ENCODE data around the gene FDX2. TPM values are rescaled to one million over a fixed set of nuclear protein-coding genes. Genes with fewer than 3 reads are reported as not detected.
A peak's percentile ranks its signal among the peaks of the same experiment; 100 is the strongest.

Gene FDX2
- total RNA-seq, 4 donors from 2014 or later = 22.8 to 44.8 (median 33.3) TPM

DNA sequence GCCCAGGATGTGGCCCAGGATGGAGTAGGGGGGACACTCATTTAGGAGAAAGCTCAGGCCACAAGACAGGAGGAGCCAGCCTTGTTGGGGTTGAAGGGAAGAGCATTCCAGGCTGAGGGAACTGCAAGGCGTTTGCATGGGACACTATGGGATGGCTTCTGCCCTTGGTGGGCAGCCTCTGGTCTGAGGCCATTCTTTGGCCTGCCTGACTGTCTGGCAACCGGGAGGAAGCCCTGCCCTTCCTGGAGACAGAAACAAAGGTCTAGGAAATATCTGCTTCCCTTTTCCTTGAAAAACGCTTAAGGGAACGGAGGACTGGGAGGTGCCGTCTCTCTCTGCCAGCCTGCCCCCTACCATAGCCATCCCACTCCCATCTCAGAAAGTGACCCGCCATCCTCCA is 47.7 kb downstream of the FDX2 start:
- DNase-seq = no peak
- Histone ChIP-seq H3K27me3 (no peaks in the 10 kb centered on the region), H3K4me3 (replicated peaks in 1 of 3) (no peak overlapping the region), H3K4me1 (peaks cover 10 to 21% of the 10 kb centered on the region in 2 donors), H3K27ac (peak overlapping the region; percentile 6 to 48 (median 29)), H3K9me3 (no peaks in the 10 kb centered on the region), H3K36me3 (no peaks in the 10 kb centered on the region)
- 69 to 75% methylated on average over 6 of the region's 6 CpGs for WGBS, 2 donors
- intact Hi-C loops (cut with DNase I) = loop anchor here (2.0 kb wide), 1 partner anchor 121 kb away; no protein-coding TSS in a partner anchor
- TF ChIP-seq, protein P1, sequence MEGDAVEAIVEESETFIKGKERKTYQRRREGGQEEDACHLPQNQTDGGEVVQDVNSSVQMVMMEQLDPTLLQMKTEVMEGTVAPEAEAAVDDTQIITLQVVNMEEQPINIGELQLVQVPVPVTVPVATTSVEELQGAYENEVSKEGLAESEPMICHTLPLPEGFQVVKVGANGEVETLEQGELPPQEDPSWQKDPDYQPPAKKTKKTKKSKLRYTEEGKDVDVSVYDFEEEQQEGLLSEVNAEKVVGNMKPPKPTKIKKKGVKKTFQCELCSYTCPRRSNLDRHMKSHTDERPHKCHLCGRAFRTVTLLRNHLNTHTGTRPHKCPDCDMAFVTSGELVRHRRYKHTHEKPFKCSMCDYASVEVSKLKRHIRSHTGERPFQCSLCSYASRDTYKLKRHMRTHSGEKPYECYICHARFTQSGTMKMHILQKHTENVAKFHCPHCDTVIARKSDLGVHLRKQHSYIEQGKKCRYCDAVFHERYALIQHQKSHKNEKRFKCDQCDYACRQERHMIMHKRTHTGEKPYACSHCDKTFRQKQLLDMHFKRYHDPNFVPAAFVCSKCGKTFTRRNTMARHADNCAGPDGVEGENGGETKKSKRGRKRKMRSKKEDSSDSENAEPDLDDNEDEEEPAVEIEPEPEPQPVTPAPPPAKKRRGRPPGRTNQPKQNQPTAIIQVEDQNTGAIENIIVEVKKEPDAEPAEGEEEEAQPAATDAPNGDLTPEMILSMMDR (IDR thresholded peaks at IDR 0.05) = no peak
- TF ChIP-seq POLR2A (IDR thresholded peaks at IDR 0.05) = no peak

DNA sequence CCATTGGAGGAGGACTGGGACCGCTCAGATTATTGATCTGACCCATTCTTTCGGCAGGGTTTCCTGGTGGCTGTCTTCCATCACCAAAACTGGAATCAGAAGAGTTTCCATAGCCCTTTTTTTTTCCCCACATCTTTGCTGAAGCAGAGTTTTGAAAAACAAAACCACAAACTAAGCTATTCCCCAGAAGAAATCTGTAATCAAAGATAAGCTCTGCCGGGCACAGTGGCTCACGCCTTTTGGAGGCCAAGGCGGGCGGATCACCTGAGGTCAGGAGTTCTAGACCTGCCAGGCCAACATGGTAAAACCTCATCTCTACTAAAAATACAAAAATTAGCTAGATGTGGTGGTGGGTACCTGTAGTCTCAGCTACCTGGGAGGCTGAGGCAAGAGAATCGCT is 49.1 kb downstream of the FDX2 start:
- 95 to 96% methylated on average over 7 of the region's 7 CpGs for WGBS, 2 donors
- TF ChIP-seq, protein P1 (IDR thresholded peaks at IDR 0.05) = no peak
- TF ChIP-seq POLR2A (IDR thresholded peaks at IDR 0.05) = no peak
- no peaks in the 10 kb centered on the region for H3K9me3 ChIP-seq
- intact Hi-C loops (cut with DNase I) = no loop called here
- H3K4me3 ChIP-seq (replicated peaks in 1 of 3) = no peak overlapping the region
- H3K27me3 ChIP-seq = no peaks in the 10 kb centered on the region
- DNase-seq = no peak
- H3K4me1 ChIP-seq = peaks cover 10 to 21% of the 10 kb centered on the region in 2 donors
- no peaks in the 10 kb centered on the region for H3K36me3 ChIP-seq
- no peak overlapping the region for H3K27ac ChIP-seq

DNA sequence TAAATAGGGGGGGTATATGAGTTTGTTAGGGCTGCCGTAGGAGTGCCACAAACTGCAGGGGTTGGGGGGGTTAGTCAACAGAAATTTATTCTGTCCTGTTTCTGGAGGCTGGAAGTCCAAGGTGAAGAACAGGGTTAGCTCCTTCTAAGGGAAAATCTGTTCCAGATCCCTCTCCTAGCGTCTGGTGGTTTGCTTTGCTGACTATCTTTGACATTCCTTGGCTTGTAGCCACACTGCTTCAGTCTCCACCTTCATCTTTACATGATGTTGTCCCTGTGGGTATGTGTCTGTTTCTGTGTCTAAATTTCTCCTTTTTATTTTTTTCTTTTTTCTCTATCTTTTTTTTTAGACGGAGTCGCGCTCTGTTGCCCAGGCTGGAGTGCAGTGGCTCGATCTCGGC is 53.0 kb downstream of the FDX2 start:
- TF ChIP-seq, protein P1 (IDR thresholded peaks at IDR 0.05) = no peak
- no peak for TF ChIP-seq POLR2A (IDR thresholded peaks at IDR 0.05)
- WGBS, 2 donors = 65 to 72% methylated on average over 7 of the region's 7 CpGs
- intact Hi-C loops (cut with DNase I) = no loop called here
- no peak overlapping the region for H3K27ac ChIP-seq
- H3K36me3 ChIP-seq = peaks cover 9 to 10% of the 10 kb centered on the region in 2 donors
- no peak for DNase-seq
- H3K4me3 ChIP-seq (replicated peaks in 1 of 3) = no peak overlapping the region
- peaks cover 15 to 23% of the 10 kb centered on the region in 2 donors for H3K4me1 ChIP-seq
- no peaks in the 10 kb centered on the region for H3K9me3 ChIP-seq
- H3K27me3 ChIP-seq = no peaks in the 10 kb centered on the region

DNA sequence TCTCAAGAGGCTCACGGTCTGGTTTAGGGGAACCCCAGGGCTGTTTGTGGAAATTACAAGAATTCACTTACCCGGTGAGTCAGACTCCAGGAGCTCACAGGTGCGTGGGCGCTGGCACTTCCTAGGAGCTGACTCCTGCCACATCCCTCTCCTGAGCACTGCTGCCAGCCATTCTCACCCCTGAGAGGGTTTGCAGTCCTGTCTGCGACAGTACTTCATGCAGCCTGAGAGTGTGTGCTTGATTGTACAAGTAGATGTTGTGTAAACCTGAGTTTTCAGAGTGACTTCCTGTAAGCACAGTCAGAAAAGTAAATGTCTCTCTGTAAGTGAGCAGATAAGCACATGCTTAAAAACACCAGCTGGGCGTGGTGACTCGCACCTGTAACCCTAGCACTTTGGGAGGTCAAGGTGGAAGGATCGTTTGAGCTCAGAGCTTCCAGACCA is 55.7 kb downstream of the FDX2 start:
- DNase-seq = peak; percentile 94 to 97
- Histone ChIP-seq H3K27ac (peak overlapping the region; percentile 44 to 69 (median 57)), H3K4me1 (peaks cover 15 to 23% of the 10 kb centered on the region in 2 donors), H3K9me3 (no peaks in the 10 kb centered on the region), H3K27me3 (no peaks in the 10 kb centered on the region), H3K36me3 (peaks cover 17 to 26% of the 10 kb centered on the region in 2 donors), H3K4me3 (replicated peaks in 1 of 3) (no peak overlapping the region)
- TF ChIP-seq POLR2A (IDR thresholded peaks at IDR 0.05) = peak in 1 of 2 donors; percentile 18
- TF ChIP-seq, protein P1 (IDR thresholded peaks at IDR 0.05) = no peak
- intact Hi-C loops (cut with DNase I) = no loop called here
- 21 to 45% methylated on average over 8 of the region's 8 CpGs for WGBS, 2 donors

Small RNAs within 50 kb of the gene (small RNA-seq; reads per million reads assigned to genes)
- not detected for gene AC011511.1
- not detected for gene AC011511.4

Other genes with a start within 250 kb of the FDX2 start
- 10 to 100 TPM; 18.5 to 46.1 (median 32.6) TPM for gene SHFL, start 229.7 kb downstream of the FDX2 start, total RNA-seq
- gene ANGPTL6, start 213.3 kb downstream of the FDX2 start, total RNA-seq = under 1 TPM in 2 of 4 donors, not detected in 2; 0.33 to 0.54 TPM
- 10 to 100 TPM; 26.2 to 33.0 (median 29.7) TPM for gene PPAN, start 209.7 kb downstream of the FDX2 start, total RNA-seq
- 1 to 10 TPM; 6.1 to 9.3 (median 6.3) TPM for gene P2RY11, start 204.3 kb downstream of the FDX2 start, total RNA-seq
- gene EIF3G, start 196.1 kb downstream of the FDX2 start, total RNA-seq = 100 to 1,000 TPM; 219 to 342 (median 250) TPM
- 10 to 100 TPM; 31.2 to 49.5 (median 36.0) TPM for gene DNMT1, start 121.1 kb downstream of the FDX2 start, total RNA-seq
- gene S1PR2, start 84.7 kb downstream of the FDX2 start, total RNA-seq = 1 to 10 TPM; 3.6 to 9.8 (median 5.3) TPM
- 10 to 100 TPM; 36.1 to 81.7 (median 54.9) TPM for gene MRPL4, start 63.8 kb downstream of the FDX2 start, total RNA-seq
- 10 to 100 TPM in 3 of 4 donors, 1 to 10 TPM in 1; 8.1 to 37.6 (median 19.7) TPM for gene ICAM1, start 44.9 kb downstream of the FDX2 start, total RNA-seq
- under 1 TPM in 1 of 4 donors, not detected in 3; 0.44 TPM for gene ICAM4, start 29.1 kb downstream of the FDX2 start, total RNA-seq
- 1 to 10 TPM in 2 of 4 donors, not detected in 2; 1.0 to 1.6 TPM for gene ICAM5, start 26.1 kb downstream of the FDX2 start, total RNA-seq
- 1 to 10 TPM in 3 of 4 donors, under 1 TPM in 1; 0.75 to 8.8 (median 2.2) TPM for gene ZGLP1, start 6.2 kb downstream of the FDX2 start, total RNA-seq
- 10 to 100 TPM; 18.3 to 52.0 (median 39.1) TPM for gene RAVER1, start 17.5 kb upstream of the FDX2 start, total RNA-seq
- 1 to 10 TPM; 5.5 to 8.5 (median 5.8) TPM for gene ICAM3, start 23.6 kb upstream of the FDX2 start, total RNA-seq
- gene TYK2, start 64.6 kb upstream of the FDX2 start, total RNA-seq = 100 to 1,000 TPM in 1 of 4 donors, 10 to 100 TPM in 3; 59.1 to 127 (median 70.3) TPM
- 100 to 1,000 TPM in 3 of 4 donors, 10 to 100 TPM in 1; 99.7 to 154 (median 125) TPM for gene CDC37, start 87.5 kb upstream of the FDX2 start, total RNA-seq
- gene PDE4A, start 104.5 kb upstream of the FDX2 start, total RNA-seq = 10 to 100 TPM; 16.1 to 21.0 (median 18.4) TPM
- gene KEAP1, start 187.3 kb upstream of the FDX2 start, total RNA-seq = 10 to 100 TPM; 95.4 to 99.9 (median 97.8) TPM
- under 1 TPM in 3 of 4 donors, not detected in 1; 0.22 to 0.59 (median 0.27) TPM for gene S1PR5, start 201.4 kb upstream of the FDX2 start, total RNA-seq
- 10 to 100 TPM; 28.4 to 37.0 (median 31.3) TPM for gene ATG4D, start 227.9 kb upstream of the FDX2 start, total RNA-seq
- gene KRI1, start 250.0 kb upstream of the FDX2 start, total RNA-seq = 10 to 100 TPM; 17.3 to 49.7 (median 28.2) TPM

Data from thyroid gland (tissue), 4 donors.